ENCODE data around the gene UCK2. TPM values are rescaled to one million over a fixed set of nuclear protein-coding genes. Genes with fewer than 3 reads are reported as not detected.
A peak's percentile ranks its signal among the peaks of the same experiment; 100 is the strongest.

Gene UCK2
- total RNA-seq, 1 experiment from 2014 or later: 88.4 TPM

GRCh38 chr1:165840423-165840822 lies 13.0 kb downstream of the UCK2 start (continued):
- TF ChIP-seq CBX3 (IDR thresholded peaks at IDR 0.05; ENCODE audit: low read depth): no peak
- TF ChIP-seq FOSL1 (IDR thresholded peaks at IDR 0.05; ENCODE audit: low read depth): no peak
- TF ChIP-seq MAX (IDR thresholded peaks at IDR 0.05): no peak

GRCh38 chr1:165841582-165842017 lies 14.2 kb downstream of the UCK2 start:
- Histone ChIP-seq H3K27ac (ENCODE audit: low read depth, low read length) (no peak overlapping the region), H3K36me3 (ENCODE audit: control insufficient read depth in 1 of 2, insufficient read depth in 2 of 2, low read length in 2 of 2) (no peaks in the 10 kb centered on the region), H3K79me2 (ENCODE audit: insufficient read depth, low read length) (peaks cover 100% of the 10 kb centered on the region), H2AFZ (ENCODE audit: low read depth, low read length, poor library complexity, severe bottlenecking) (no peak overlapping the region), H3K4me1 (ENCODE audit: control insufficient read depth in 1 of 2, insufficient read depth in 2 of 2, low read length in 2 of 2) (peaks cover 17 to 41% of the 10 kb centered on the region in 2 experiments), H3K27me3 (ENCODE audit: insufficient read depth, low read length) (no peaks in the 10 kb centered on the region), H4K20me1 (ENCODE audit: insufficient read depth) (peaks cover 62% of the 10 kb centered on the region; the same call in 1 of the 2 replicates), H3K4me2 (ENCODE audit: low read length) (peak overlapping the region; percentile 30), H3K9ac (ENCODE audit: low read length) (no peak overlapping the region), H3K9me3 (ENCODE audit: control insufficient read depth in 1 of 2, insufficient read depth in 1 of 2, low read depth in 1 of 2, low read length in 2 of 2) (no peaks in the 10 kb centered on the region), H3K4me3 (replicated peaks in 1 of 2; ENCODE audit: low read depth in 1 of 2, low read length in 2 of 2) (no peak overlapping the region), H3K9me2 (ENCODE audit: insufficient read depth) (no peaks in the 10 kb centered on the region)
- intact Hi-C loops (cut with micrococcal nuclease): no loop called here
- ChIA-PET CTCF (no interaction called here), RAD21 (ENCODE audit: low non-redundant PET in 1 of 2, low total read pairs in 2 of 2, uncharacterized antibody in 2 of 2, unreplicated experiment in 2 of 2) (no interaction called here), POLR2A (no interaction called here)
- BruUV-seq (replicated peaks): no TSS peak
- DNase-seq (ENCODE audit: low read depth, low spot score) (no peak), ATAC-seq (peak; percentile 29; the same call in 1 of the 2 replicates)
- no peak for TF ChIP-seq SRF (IDR thresholded peaks at IDR 0.05; ENCODE audit: low read depth)
- TF ChIP-seq ZBTB33 (IDR thresholded peaks at IDR 0.05; ENCODE audit: extremely low read depth, insufficient replicate concordance, low read length): no peak
- no peak for TF ChIP-seq TCF7L2 (IDR thresholded peaks at IDR 0.05; ENCODE audit: borderline replicate concordance, extremely low read depth, insufficient read depth, insufficient read length)
- TF ChIP-seq REST (IDR thresholded peaks at IDR 0.05; ENCODE audit: low read depth): no peak
- TF ChIP-seq MAX (IDR thresholded peaks at IDR 0.05): no peak
- no peak for TF ChIP-seq EZH2 (IDR thresholded peaks at IDR 0.05)
- TF ChIP-seq YY1 (IDR thresholded peaks at IDR 0.05; ENCODE audit: extremely low read depth, insufficient replicate concordance, low read depth, low read length): no peak
- TF ChIP-seq SIN3A (IDR thresholded peaks at IDR 0.05; ENCODE audit: low read depth): no peak
- TF ChIP-seq ZFX (IDR thresholded peaks at IDR 0.05): no peak
- TF ChIP-seq CBX3 (IDR thresholded peaks at IDR 0.05; ENCODE audit: low read depth): no peak
- TF ChIP-seq ATF3 (IDR thresholded peaks at IDR 0.05): no peak
- no peak for TF ChIP-seq ELF1 (IDR thresholded peaks at IDR 0.05; ENCODE audit: borderline replicate concordance, low read depth)
- no peak for TF ChIP-seq SP1 (IDR thresholded peaks at IDR 0.05; ENCODE audit: low read depth)
- TF ChIP-seq CTCF (IDR thresholded peaks at IDR 0.05 in 2 of 3, conservative IDR thresholded peaks at IDR 0.05 in 1 of 3; ENCODE audit: borderline replicate concordance in 1 of 3, insufficient read depth in 1 of 3, low read depth in 2 of 3, low read length in 2 of 3): no peak

All from HCT116 (cell line).